Activated naive CD8-positive, alpha-beta T cell treated with anti-CD3 and anti-CD28 coated beads, Interleukin-2, amount 10 ng/mL, durations not matched to agents 7 days and 5 days (primary cell): ENCODE data around the gene NID1. TPM values are rescaled to one million over a fixed set of nuclear protein-coding genes. Genes with fewer than 3 reads are reported as not detected.
"Not testable (repeated sequence)": the region's sequence is repeated elsewhere in the genome, so short reads cannot be mapped to it uniquely, and the experiment has no call there.

Source experiments
- ATAC-seq: fragments of 150-1000 bp; cut with Tn5 transposase; one replicate; pipeline ENCODE4 v1.10.0; 2021; ENCODE audit warnings: low read depth, moderate library complexity
- POLR2A ChIA-PET: fragments of 350-600 bp; sonication (Branson Sonifier 250); formaldehyde crosslinking; loops from one replicate; lab custom pipeline; 2021; ENCODE audit warnings: antibody characterized with exemption; lab: Charles Lee
- DNase-seq: peaks from one replicate; pipeline ENCODE4 v3.0.0; 2021
- H3K27ac Mint-ChIP-seq: one replicate; pipeline ENCODE4 v1.8.0; 2022; ENCODE audit warnings: mild to moderate bottlenecking, mixed read lengths
- H3K27me3 Mint-ChIP-seq: one replicate; pipeline ENCODE4 v1.8.0; 2022; ENCODE audit warnings: mild to moderate bottlenecking, moderate library complexity, mixed read lengths
- H3K36me3 Mint-ChIP-seq: one replicate; pipeline ENCODE4 v1.8.0; 2021; ENCODE audit warnings: mild to moderate bottlenecking, mixed read lengths
- H3K4me1 Mint-ChIP-seq: one replicate; pipeline ENCODE4 v1.8.0; 2021; ENCODE audit warnings: mixed read lengths
- H3K4me3 Mint-ChIP-seq: one replicate; pipeline ENCODE4 v1.8.0; 2022; ENCODE audit warnings: mild to moderate bottlenecking, moderate library complexity, mixed read lengths
- H3K9me3 Mint-ChIP-seq: one replicate; pipeline ENCODE4 v1.8.0; 2021; ENCODE audit warnings: mixed read lengths
- total RNA-seq, 2 experiments: library from RNA; stranded (reverse); gene quantifications; one replicate each; pipeline ENCODE4 v1.2.3, GENCODE V29; 2021

NID1 gene
- total RNA-seq, 2 experiments from 2014 or later = 0.14 to 0.19 TPM

DNA sequence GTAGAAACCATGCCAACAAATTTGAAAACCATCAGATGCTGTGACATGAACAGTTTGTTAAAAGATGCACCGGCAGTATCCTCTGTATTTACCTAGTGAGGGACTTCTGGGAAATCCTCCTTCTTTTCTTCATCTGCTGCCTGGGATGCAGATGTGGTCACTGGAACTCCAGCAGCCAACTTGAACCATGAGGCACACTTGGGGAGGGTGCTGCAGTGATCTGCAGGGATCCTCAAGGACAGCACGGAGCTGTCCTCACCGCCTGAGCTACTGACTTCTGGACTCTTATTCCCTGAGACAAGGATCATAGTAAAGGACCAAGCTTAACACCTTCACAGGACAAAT, 19.5 kb upstream of the NID1 start:
- no peaks in the 10 kb centered on the region for H3K36me3 Mint-ChIP-seq
- peaks cover 1% of the 10 kb centered on the region for H3K9me3 Mint-ChIP-seq
- DNase-seq = no peak
- POLR2A ChIA-PET = interaction anchor here (0.6 kb wide), 1 partner anchor 96 kb away, joined by 3 read pairs; no protein-coding TSS in a partner anchor
- no peaks in the 10 kb centered on the region for H3K4me1 Mint-ChIP-seq
- H3K27me3 Mint-ChIP-seq = peaks cover 9% of the 10 kb centered on the region
- H3K4me3 Mint-ChIP-seq = no peak overlapping the region
- no peak overlapping the region for H3K27ac Mint-ChIP-seq
- ATAC-seq = no peak

- ATAC-seq = no peak
- Mint-ChIP-seq H3K4me1 (no peaks in the 10 kb centered on the region), H3K27ac (no peak overlapping the region), H3K9me3 (peaks cover 1% of the 10 kb centered on the region), H3K4me3 (no peak overlapping the region), H3K36me3 (no peaks in the 10 kb centered on the region), H3K27me3 (peaks cover 9% of the 10 kb centered on the region)
- POLR2A ChIA-PET = interaction anchor here (0.6 kb wide), 1 partner anchor 97 kb away, joined by 3 read pairs; no protein-coding TSS in a partner anchor
- no peak for DNase-seq
Observed at GRCh38 chr1:236083650-236084385, 18.9 kb upstream of the NID1 start.

DNA sequence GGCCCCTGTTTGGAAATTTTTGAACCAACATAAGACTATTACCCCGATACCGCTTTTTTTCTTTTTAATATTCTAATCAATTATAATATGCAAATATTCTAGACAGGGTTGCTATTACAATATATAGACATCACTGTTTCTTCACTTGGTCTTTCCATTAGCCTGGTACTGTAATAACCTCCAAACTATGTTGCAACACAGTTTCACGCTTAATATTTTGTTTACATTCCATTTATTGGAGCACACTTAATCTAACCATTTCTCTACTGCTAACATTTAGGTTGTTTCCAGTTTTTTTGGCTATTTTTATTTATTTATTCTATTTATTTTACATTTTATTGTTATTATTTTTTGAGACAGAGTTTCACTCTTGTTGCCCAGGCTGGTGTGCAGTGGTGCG, 17.6 kb upstream of the NID1 start:
- peaks cover 9% of the 10 kb centered on the region for H3K27me3 Mint-ChIP-seq
- H3K36me3 Mint-ChIP-seq = no peaks in the 10 kb centered on the region
- POLR2A ChIA-PET = no interaction called here
- ATAC-seq = no peak
- H3K9me3 Mint-ChIP-seq = peaks cover 1% of the 10 kb centered on the region
- H3K4me1 Mint-ChIP-seq = no peaks in the 10 kb centered on the region
- H3K27ac Mint-ChIP-seq = no peak overlapping the region
- no peak for DNase-seq
- no peak overlapping the region for H3K4me3 Mint-ChIP-seq

- H3K4me1 Mint-ChIP-seq = no peaks in the 10 kb centered on the region
- H3K4me3 Mint-ChIP-seq = no peak overlapping the region
- no peaks in the 10 kb centered on the region for H3K36me3 Mint-ChIP-seq
- peaks cover 9% of the 10 kb centered on the region for H3K27me3 Mint-ChIP-seq
- H3K9me3 Mint-ChIP-seq = peaks cover 1% of the 10 kb centered on the region
- no peak overlapping the region for H3K27ac Mint-ChIP-seq
- DNase-seq (no peak), ATAC-seq (no peak)
- POLR2A ChIA-PET = no interaction called here
Observed at GRCh38 chr1:236081546-236082227, 16.8 kb upstream of the NID1 start.

DNA sequence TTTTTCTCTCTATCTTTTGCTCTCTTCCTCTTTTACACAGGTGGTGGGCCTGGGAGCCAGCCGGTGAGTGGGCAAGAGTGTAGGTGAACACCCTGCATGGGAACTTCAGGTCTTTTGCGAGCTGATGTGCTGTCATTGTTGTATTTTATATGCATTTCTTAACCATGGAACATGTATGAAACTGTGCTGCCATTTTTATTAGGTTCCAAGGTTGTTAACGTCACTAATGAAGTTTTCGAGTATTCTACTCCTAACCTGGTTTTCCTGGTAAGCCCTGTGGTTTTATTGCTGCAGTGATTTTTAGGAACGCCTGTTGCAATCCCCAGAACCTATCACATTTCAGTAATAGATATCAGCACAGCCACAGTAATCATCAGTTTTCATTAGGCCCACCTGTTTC, 14.8 kb upstream of the NID1 start:
- Mint-ChIP-seq H3K27me3 (peaks cover 7% of the 10 kb centered on the region), H3K27ac (no peak overlapping the region), H3K4me1 (no peaks in the 10 kb centered on the region), H3K4me3 (no peak overlapping the region), H3K36me3 (no peaks in the 10 kb centered on the region), H3K9me3 (no peaks in the 10 kb centered on the region)
- DNase-seq (no peak), ATAC-seq (no peak)
- POLR2A ChIA-PET = no interaction called here

GRCh38 chr1:236078993-236079392, 14.1 kb upstream of the NID1 start:
- POLR2A ChIA-PET = no interaction called here
- H3K4me1 Mint-ChIP-seq = no peaks in the 10 kb centered on the region

GRCh38 chr1:236078077-236078476, 13.2 kb upstream of the NID1 start:
- H3K9me3 Mint-ChIP-seq, H3K4me1 Mint-ChIP-seq, ATAC-seq, POLR2A ChIA-PET, H3K36me3 Mint-ChIP-seq, H3K27me3 Mint-ChIP-seq, H3K27ac Mint-ChIP-seq, H3K4me3 Mint-ChIP-seq, DNase-seq: not testable (repeated sequence)

More at GRCh38 chr1:236078993-236079392, 14.1 kb upstream of the NID1 start:
- no peaks in the 10 kb centered on the region for H3K9me3 Mint-ChIP-seq
- DNase-seq (no peak), ATAC-seq (no peak)
- no peak overlapping the region for H3K27ac Mint-ChIP-seq
- H3K36me3 Mint-ChIP-seq = no peaks in the 10 kb centered on the region
- no peak overlapping the region for H3K4me3 Mint-ChIP-seq
- H3K27me3 Mint-ChIP-seq = peaks cover 9% of the 10 kb centered on the region

GRCh38 chr1:236075848-236076247, 11.0 kb upstream of the NID1 start:
- no peaks in the 10 kb centered on the region for H3K36me3 Mint-ChIP-seq
- H3K4me3 Mint-ChIP-seq = no peak overlapping the region
- POLR2A ChIA-PET = interaction anchor here (0.7 kb wide), 1 partner anchor 18 kb away, joined by 4 read pairs; no protein-coding TSS in a partner anchor
- H3K4me1 Mint-ChIP-seq = no peaks in the 10 kb centered on the region
- no peak for ATAC-seq
- no peak overlapping the region for H3K27ac Mint-ChIP-seq
- H3K9me3 Mint-ChIP-seq = peaks cover 3% of the 10 kb centered on the region
- peaks cover 3% of the 10 kb centered on the region for H3K27me3 Mint-ChIP-seq
- DNase-seq = no peak

DNA sequence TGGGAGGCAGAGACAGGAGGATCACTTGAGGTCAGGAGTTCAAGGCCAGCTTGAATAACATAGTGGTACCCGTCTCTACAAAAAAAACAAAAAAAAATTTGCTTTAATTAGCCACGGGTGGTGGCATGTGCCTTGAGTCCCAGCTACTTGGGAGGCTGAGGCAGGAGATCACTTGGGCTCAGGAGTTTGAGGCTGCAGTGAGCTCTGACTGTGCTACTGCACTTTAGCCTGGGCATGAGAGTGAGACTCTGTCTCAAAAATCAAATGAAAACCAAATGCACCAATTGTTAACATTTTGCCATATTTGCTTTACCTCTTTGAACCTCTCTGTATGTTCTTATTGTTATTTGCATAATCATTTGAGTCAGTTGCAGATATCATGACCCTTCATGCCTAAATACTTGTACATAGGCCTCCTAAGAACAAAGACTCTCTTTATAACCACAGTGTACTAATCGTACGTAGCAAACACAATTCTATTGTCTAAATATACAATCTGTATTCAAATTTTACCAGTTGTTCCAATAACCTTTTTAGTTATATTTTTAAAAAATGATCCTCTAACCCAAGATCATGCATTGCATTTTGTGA, 8.5 kb upstream of the NID1 start:
- Mint-ChIP-seq H3K27ac (no peak overlapping the region), H3K4me1 (no peaks in the 10 kb centered on the region), H3K4me3 (no peak overlapping the region), H3K36me3 (no peaks in the 10 kb centered on the region), H3K27me3 (peaks cover 3% of the 10 kb centered on the region), H3K9me3 (peaks cover 8% of the 10 kb centered on the region)
- ATAC-seq (no peak), DNase-seq (no peak)
- POLR2A ChIA-PET = no interaction called here

GRCh38 chr1:236072001-236072400, 7.1 kb upstream of the NID1 start:
- peaks cover 2% of the 10 kb centered on the region for H3K4me1 Mint-ChIP-seq

DNA sequence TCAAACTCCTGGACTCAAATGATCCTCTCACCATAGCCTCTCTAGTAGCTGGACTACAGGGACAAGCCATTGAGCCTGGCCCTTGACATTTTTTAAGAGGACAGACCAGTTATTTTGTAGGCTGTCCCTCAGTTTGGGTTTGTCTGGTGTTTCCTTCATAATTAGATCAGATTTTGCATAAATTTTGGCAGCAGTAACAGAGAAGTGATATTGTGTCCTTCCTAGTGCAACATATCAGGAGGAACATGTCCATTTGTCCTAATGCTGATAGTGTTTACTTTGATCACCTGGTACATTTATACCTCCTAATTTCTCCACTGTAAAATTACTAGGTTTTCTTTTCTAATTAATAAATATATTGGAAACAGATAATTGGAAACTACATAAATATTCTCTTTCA, 5.9 kb upstream of the NID1 start:
- POLR2A ChIA-PET = no interaction called here
- H3K27me3 Mint-ChIP-seq = peaks cover 15% of the 10 kb centered on the region
- no peaks in the 10 kb centered on the region for H3K36me3 Mint-ChIP-seq
- DNase-seq = no peak
- peaks cover 8% of the 10 kb centered on the region for H3K9me3 Mint-ChIP-seq
- H3K27ac Mint-ChIP-seq = no peak overlapping the region
- H3K4me3 Mint-ChIP-seq = no peak overlapping the region
- H3K4me1 Mint-ChIP-seq = peaks cover 14% of the 10 kb centered on the region
- no peak for ATAC-seq

More at GRCh38 chr1:236072001-236072400, 7.1 kb upstream of the NID1 start:
- H3K27ac Mint-ChIP-seq = no peak overlapping the region
- H3K4me3 Mint-ChIP-seq = no peak overlapping the region
- peaks cover 8% of the 10 kb centered on the region for H3K9me3 Mint-ChIP-seq
- peaks cover 4% of the 10 kb centered on the region for H3K27me3 Mint-ChIP-seq
- DNase-seq (no peak), ATAC-seq (no peak)
- no peaks in the 10 kb centered on the region for H3K36me3 Mint-ChIP-seq
- POLR2A ChIA-PET = no interaction called here

GRCh38 chr1:236069796-236070195, 4.9 kb upstream of the NID1 start:
- no peak for ATAC-seq
- POLR2A ChIA-PET = no interaction called here
- H3K27ac Mint-ChIP-seq = no peak overlapping the region

GRCh38 chr1:236067854-236068454, 3.1 kb upstream of the NID1 start:
- H3K4me3 Mint-ChIP-seq = no peak overlapping the region
- peaks cover 28% of the 10 kb centered on the region for H3K27me3 Mint-ChIP-seq
- H3K9me3 Mint-ChIP-seq = peaks cover 7% of the 10 kb centered on the region
- ATAC-seq (no peak), DNase-seq (no peak)
- H3K4me1 Mint-ChIP-seq = peaks cover 18% of the 10 kb centered on the region
- H3K36me3 Mint-ChIP-seq = peaks cover 2% of the 10 kb centered on the region
- POLR2A ChIA-PET = interaction anchor here (1.3 kb wide), 1 partner anchor 96 kb away, joined by 4 read pairs; no protein-coding TSS in a partner anchor
- no peak overlapping the region for H3K27ac Mint-ChIP-seq

More at GRCh38 chr1:236069796-236070195, 4.9 kb upstream of the NID1 start:
- Mint-ChIP-seq H3K4me1 (peaks cover 15% of the 10 kb centered on the region), H3K4me3 (no peak overlapping the region), H3K27me3 (peaks cover 20% of the 10 kb centered on the region), H3K9me3 (peaks cover 8% of the 10 kb centered on the region), H3K36me3 (no peaks in the 10 kb centered on the region)
- DNase-seq = no peak
